ENCODE results near the gene IFT20. TPM values are rescaled to one million over a fixed set of nuclear protein-coding genes. Genes with fewer than 3 reads are reported as not detected.
A peak's percentile ranks its signal among the peaks of the same experiment; 100 is the strongest.

Gene IFT20
- total and polyA plus RNA-seq, 9 of the 15 experiments (the other 6 are each of a cell fraction or from before 2014, with no cell fraction given), result 11.2 to 38.6 (median 20.1) TPM

GRCh38 chr17:28371245-28372202, 36.3 kb upstream of the IFT20 start, which contains the start of gene SARM1 (continued):
- TF ChIP-seq, protein P1, sequence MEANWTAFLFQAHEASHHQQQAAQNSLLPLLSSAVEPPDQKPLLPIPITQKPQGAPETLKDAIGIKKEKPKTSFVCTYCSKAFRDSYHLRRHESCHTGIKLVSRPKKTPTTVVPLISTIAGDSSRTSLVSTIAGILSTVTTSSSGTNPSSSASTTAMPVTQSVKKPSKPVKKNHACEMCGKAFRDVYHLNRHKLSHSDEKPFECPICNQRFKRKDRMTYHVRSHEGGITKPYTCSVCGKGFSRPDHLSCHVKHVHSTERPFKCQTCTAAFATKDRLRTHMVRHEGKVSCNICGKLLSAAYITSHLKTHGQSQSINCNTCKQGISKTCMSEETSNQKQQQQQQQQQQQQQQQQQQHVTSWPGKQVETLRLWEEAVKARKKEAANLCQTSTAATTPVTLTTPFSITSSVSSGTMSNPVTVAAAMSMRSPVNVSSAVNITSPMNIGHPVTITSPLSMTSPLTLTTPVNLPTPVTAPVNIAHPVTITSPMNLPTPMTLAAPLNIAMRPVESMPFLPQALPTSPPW (CRISPR knock-in tag; IDR thresholded peaks at IDR 0.05), result peak; percentile 67
- TF ChIP-seq CXXC5 (CRISPR knock-in tag; IDR thresholded peaks at IDR 0.05) (peak; percentile 42), MAFG (tag; conservative IDR thresholded peaks at IDR 0.05) (no peak), EGR1 (conservative IDR thresholded peaks at IDR 0.05) (peak; percentile 77), ZNF830 (CRISPR knock-in tag; IDR thresholded peaks at IDR 0.05) (no peak), ZNF79 (CRISPR knock-in tag; IDR thresholded peaks at IDR 0.05; ENCODE audit: low read depth) (no peak)

- TF ChIP-seq PML (IDR thresholded peaks at IDR 0.05; ENCODE audit: low read length), result no peak
- no TSS peak for BruUV-seq (replicated peaks)
- H2AFZ ChIP-seq (ENCODE audit: low read depth, low read length), result no peak overlapping the region
- peaks cover 14% of the 10 kb centered on the region for H4K20me1 ChIP-seq (replicated peaks; ENCODE audit: control insufficient read depth, insufficient read depth, low read length)
- H3K79me2 ChIP-seq (ENCODE audit: control insufficient read depth, insufficient read depth, low read length), result no peaks in the 10 kb centered on the region
- CTCF ChIA-PET (ENCODE audit: low intra/inter-chr PET ratio), result no interaction called here
- peak overlapping the region; percentile 4; the same call in 1 of the 2 replicates for H3K4me2 ChIP-seq (ENCODE audit: insufficient read depth, low read length)
- no peak for FAIRE-seq
- DNase-seq (ENCODE audit: extremely low read depth in 1 of 4, low spot score in 3 of 4), result no peak
- no peak for ATAC-seq
- H3K9me3 ChIP-seq (replicated peaks; ENCODE audit: control insufficient read depth, insufficient read depth, low read depth, low read length), result no peaks in the 10 kb centered on the region
- H3K4me3 ChIP-seq, result no peak overlapping the region; the same call in 1 of the 2 replicates
- H3K27ac ChIP-seq (ENCODE audit: extremely low read depth, low read depth, low read length), result no peak overlapping the region
- 31% methylated on average over 1 of the region's 1 CpG for WGBS (ENCODE audit: insufficient coverage, low coverage, missing lambda C conversion rate)
- peaks cover 16 to 38% of the 10 kb centered on the region in 2 experiments for H3K4me1 ChIP-seq (replicated peaks in 1 of 2; ENCODE audit: control insufficient read depth in 2 of 2, insufficient read depth in 2 of 2, low read length in 2 of 2)
- in situ Hi-C loops (cut with MboI) (no loop called here), intact Hi-C loops (cut with micrococcal nuclease) (no loop called here)
- peaks cover 0 to 4% of the 10 kb centered on the region in 2 experiments; a peak in 1 of 5 replicates for H3K27me3 ChIP-seq (ENCODE audit: control insufficient read depth in 2 of 2, insufficient read depth in 2 of 2, low read length in 2 of 2)
- peaks cover 5% of the 10 kb centered on the region for H3K9me1 ChIP-seq (ENCODE audit: control insufficient read depth, insufficient read depth, low read length)
- no peaks in the 10 kb centered on the region for H3K36me3 ChIP-seq (ENCODE audit: control insufficient read depth, insufficient read depth, low read length)
- POLR2A ChIA-PET, result interaction anchor here (0.5 to 1.3 kb wide), 6 partner anchors 9 to 411 kb away, joined by 3 to 6 read pairs (median 4); partner anchors contain the start of gene TNFAIP1
- no peak overlapping the region for H3K9ac ChIP-seq (ENCODE audit: insufficient read depth in 1 of 2, low read depth in 2 of 2, low read length in 2 of 2)
Observed at GRCh38 chr17:28370744-28371103, 35.5 kb upstream of the IFT20 start.

All from K562 (cell line).